PFSK-1 (cell line): ENCODE measurements around the gene TRAPPC6A.

Experiments used
- FOXP2 ChIP-seq: optimal IDR thresholded peaks from 2 replicates; pipeline ENCODE3; 2011; ENCODE audit warnings: borderline replicate concordance, control low read depth, inconsistent platforms; ENCODE audit not compliant: insufficient read depth; ENCODE audit errors: extremely low read length, extremely low read depth
- POLR2AphosphoS5 ChIP-seq: IDR thresholded peaks from 2 replicates; pipeline ENCODE4 v1.6.1; 2012; ENCODE audit warnings: low read depth, mild to moderate bottlenecking, control low read depth, low read length, moderate library complexity
- SIN3A ChIP-seq: IDR thresholded peaks from 2 replicates; pipeline ENCODE4 v1.6.1; 2012; ENCODE audit warnings: mild to moderate bottlenecking, low read length, moderate library complexity, borderline replicate concordance; ENCODE audit not compliant: insufficient read depth
- TAF1 ChIP-seq: IDR thresholded peaks from 2 replicates; pipeline ENCODE4 v1.6.1; 2012; ENCODE audit warnings: low read length, control low read depth, borderline replicate concordance; ENCODE audit not compliant: insufficient read depth
- TF ChIP-seq, protein P1 (sequence below), 2 experiments: IDR thresholded peaks; 2 replicates each; pipeline versions ENCODE4 v1.6.1 to v1.8.0; 2011 to 2012; ENCODE audit warnings: low read depth in 2 of 2, low read length in 2 of 2, control low read depth in 1 of 2, inconsistent platforms in 1 of 2, mild to moderate bottlenecking in 1 of 2, moderate library complexity in 1 of 2; ENCODE audit not compliant: insufficient read depth in 1 of 2

The TRAPPC6A gene

DNA sequence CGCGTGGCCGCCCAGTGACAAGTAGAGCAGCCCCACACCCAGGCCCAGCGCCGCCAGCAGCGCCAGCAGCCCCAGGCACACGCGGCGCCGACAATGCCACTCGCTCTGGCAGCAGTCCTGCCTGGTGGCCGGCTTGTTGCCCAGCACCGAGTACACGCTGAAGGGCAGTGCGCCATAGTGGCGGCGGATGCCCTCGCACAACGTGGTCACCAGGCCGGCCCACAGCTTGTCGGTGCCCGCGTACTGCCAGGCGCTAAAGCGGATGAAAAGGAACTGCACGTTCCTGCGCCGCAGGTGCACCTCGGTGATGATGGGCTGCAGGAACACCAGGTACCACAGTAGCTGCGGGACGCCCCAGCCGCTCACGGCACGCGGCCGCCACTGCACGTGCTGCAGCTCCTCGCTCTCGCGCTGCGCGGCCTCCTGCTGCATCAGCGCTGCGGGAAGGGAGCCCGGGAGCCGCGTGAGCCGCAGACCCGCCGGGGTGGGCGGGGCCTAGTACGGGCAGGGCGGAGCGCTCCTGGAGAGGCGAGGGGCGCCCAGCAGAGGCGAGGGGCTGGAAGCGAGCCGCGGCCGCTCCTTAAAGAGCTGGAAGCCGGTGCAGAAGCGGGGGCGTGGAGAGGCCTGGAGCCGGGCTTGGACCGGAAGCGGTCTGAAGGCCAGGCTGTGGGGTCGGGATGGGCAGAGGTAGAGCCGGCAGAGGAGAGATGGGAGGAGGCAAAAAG is 24.5 kb downstream of the TRAPPC6A start:
- TF ChIP-seq TAF1 (no peak), SIN3A (no peak), FOXP2 (peak; percentile 77), POLR2AphosphoS5 (0 out of 2 replicates have a peak, but pooled peaks have one; percentile 2)
- TF ChIP-seq, protein P1, sequence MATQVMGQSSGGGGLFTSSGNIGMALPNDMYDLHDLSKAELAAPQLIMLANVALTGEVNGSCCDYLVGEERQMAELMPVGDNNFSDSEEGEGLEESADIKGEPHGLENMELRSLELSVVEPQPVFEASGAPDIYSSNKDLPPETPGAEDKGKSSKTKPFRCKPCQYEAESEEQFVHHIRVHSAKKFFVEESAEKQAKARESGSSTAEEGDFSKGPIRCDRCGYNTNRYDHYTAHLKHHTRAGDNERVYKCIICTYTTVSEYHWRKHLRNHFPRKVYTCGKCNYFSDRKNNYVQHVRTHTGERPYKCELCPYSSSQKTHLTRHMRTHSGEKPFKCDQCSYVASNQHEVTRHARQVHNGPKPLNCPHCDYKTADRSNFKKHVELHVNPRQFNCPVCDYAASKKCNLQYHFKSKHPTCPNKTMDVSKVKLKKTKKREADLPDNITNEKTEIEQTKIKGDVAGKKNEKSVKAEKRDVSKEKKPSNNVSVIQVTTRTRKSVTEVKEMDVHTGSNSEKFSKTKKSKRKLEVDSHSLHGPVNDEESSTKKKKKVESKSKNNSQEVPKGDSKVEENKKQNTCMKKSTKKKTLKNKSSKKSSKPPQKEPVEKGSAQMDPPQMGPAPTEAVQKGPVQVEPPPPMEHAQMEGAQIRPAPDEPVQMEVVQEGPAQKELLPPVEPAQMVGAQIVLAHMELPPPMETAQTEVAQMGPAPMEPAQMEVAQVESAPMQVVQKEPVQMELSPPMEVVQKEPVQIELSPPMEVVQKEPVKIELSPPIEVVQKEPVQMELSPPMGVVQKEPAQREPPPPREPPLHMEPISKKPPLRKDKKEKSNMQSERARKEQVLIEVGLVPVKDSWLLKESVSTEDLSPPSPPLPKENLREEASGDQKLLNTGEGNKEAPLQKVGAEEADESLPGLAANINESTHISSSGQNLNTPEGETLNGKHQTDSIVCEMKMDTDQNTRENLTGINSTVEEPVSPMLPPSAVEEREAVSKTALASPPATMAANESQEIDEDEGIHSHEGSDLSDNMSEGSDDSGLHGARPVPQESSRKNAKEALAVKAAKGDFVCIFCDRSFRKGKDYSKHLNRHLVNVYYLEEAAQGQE (IDR thresholded peaks at IDR 0.05; ENCODE audit: insufficient read depth in 1 of 2, low read depth in 2 of 2, low read length in 2 of 2) = no peak

DNA sequence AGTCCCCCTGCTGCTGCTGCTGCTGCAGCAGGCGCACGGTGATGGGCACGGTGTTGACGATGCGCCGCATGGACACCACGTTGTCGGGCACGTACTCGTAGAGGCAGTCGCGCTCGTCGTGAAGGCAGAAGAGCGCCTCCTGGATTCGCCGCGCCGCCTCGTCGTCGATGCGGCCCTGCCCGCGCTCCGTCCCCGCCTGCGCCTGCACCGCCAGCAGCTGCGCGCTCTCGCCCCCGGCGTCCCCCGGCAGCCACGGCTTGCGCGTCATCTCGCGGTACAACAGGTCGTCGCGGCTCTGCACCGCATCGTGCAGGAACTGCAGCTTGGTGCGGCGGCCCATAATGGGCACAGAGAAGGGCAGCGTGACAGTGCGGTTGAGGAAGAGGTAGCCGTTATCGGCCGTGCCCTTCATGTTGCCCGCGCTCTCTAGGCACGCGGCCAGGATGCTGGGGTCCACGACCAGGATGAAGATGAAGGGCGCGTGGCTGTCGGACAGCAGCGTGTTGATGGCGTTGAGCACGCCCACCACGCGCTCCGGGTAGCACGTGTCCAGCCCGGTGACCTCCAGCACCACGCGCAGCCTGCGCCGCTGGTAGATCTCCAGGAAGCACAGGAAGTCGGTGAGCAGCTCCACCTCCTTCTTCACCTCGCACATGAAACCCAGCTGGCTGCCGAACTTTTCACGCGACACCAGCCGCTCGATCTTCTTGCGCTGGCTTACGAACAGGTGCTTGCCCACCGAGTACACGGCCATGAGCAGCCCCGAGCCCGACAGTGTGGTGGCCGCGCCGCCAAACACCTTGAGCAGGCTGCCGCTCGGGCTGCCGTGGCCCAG is 25.3 kb downstream of the TRAPPC6A start:
- TF ChIP-seq TAF1 (no peak), FOXP2 (no peak), POLR2AphosphoS5 (no peak), SIN3A (no peak)
- TF ChIP-seq, protein P1 (IDR thresholded peaks at IDR 0.05; ENCODE audit: insufficient read depth in 1 of 2, low read depth in 2 of 2, low read length in 2 of 2) = no peak

DNA sequence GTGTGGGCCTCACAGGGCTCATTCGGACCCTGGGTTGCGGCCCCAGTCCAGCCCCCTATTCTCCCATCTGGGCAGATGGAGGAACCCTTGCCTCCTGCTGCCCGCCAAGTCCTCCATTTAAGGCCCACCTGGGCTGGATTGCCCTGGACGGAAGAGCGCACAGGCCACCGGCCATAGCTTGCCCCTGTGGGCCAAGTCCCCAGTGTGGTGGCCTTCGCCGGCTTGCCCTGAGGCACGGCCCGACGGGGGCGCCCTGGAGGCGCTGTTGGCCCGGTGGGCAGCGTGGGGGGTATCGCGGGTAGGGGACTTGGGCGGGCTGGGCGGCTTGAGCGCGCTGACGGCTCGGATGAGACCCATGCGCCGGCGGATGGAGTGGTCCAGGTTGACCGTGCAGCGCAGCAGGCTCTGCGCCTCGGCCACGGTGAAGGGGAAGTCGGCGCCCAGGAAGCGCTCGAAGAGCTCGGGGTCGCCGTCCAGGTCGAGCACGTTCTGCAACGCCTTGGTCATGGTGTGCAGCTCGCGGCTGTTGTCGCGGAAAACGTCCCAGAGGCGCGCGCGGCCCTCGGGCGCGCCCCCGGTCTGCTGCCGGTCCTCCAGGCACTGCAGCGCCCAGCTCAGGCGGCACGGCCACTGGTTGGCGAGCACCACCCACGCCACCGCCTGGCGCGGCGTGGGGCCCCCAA is 26.1 kb downstream of the TRAPPC6A start:
- TF ChIP-seq TAF1 (no peak), FOXP2 (no peak), SIN3A (no peak), POLR2AphosphoS5 (no peak)
- TF ChIP-seq, protein P1 (IDR thresholded peaks at IDR 0.05; ENCODE audit: insufficient read depth in 1 of 2, low read depth in 2 of 2, low read length in 2 of 2) = no peak

DNA sequence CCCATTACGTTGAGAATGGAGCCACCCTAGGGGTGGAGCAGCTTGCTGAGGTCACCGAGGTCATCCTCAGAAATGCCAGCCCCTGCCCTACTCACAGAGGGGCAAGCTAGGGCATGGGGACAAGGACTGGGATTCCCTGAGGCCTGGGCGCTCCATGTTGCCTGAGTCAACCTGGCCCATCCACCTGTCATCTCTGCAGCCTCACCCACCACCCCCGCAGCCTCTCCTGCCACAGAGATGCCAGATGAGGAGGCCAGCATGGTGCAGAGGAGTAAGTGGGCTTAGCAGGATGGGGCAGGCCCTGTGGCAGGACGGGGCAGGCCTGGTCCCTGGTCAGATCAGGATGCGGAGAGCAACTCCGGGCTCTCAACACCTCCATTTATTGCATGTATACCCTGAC is 26.7 kb downstream of the TRAPPC6A start:
- TF ChIP-seq FOXP2 = no peak
- no peak for TF ChIP-seq SIN3A
- no peak for TF ChIP-seq POLR2AphosphoS5
- TF ChIP-seq, protein P1 (IDR thresholded peaks at IDR 0.05; ENCODE audit: insufficient read depth in 1 of 2, low read depth in 2 of 2, low read length in 2 of 2) = no peak
- no peak for TF ChIP-seq TAF1
